GM21526 (cell line): ENCODE measurements around the gene TRIM39.
A peak's percentile ranks its signal among the peaks of the same experiment; 100 is the strongest.

Experiments
- ATAC-seq: cut with Tn5 transposase; IDR thresholded peaks from one replicate; pipeline ENCODE4 v1.9.1; 2021; ENCODE audit warnings: moderate library complexity; ENCODE audit not compliant: unreplicated experiment, low FRiP score

The TRIM39 gene

DNA sequence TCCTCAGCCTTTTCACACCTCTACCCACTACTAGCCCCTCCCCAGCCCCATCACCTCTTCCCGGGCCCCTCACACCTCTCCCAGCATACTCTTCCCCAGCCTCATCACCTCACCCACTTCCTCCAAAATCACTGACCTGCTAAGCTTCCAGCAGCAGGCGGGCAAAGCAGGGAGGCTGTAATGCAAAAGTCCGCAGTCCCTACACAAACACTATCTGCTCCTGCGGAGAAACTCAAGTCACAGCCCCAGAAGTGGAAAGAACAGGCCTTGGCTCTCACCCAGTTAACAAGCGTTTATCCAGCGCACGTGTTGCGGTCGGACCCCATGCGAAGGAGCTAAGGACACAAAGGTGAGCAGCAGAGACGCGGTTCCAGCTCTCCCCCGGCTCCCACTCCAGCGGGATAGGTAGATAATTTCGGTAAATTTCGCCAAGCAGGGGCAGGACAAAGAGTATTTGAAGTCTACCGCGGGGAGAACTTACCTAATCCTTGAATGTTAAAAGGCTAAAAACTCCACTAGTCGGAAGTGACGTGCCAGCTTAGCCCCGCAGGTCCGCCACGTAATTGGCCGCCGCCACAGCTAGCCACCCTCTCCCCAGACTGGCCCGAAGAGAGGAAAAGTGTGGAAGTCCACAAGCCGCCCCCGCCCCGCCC, 728 bp upstream of the TRIM39 start:
- ATAC-seq = peak; percentile 39

DNA sequence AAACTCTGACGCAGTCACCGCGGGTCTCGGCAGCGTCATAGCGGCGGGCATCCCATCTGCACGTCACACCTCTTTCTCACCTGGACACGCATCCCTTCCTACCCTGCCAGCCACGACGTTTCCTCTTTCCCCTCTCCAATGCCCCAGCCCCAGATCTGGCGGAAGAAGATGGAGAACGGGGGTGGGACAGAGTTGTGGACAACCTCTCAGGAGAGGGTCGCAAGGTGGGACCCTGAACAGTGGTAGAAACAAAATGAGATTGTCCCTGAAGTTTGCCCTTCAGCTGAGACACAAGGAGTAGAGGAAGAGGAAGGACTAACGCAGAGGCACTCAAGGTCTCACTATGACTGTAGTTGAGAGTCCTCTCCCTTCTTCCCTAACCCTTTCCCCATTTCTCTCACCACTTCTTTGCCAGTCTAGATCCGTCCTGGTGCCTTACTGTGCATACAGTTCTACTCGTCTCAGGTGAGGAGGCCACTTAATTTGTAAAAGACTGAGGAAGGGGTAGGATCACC, 562 bp downstream of the TRIM39 start:
- no peak for ATAC-seq

DNA sequence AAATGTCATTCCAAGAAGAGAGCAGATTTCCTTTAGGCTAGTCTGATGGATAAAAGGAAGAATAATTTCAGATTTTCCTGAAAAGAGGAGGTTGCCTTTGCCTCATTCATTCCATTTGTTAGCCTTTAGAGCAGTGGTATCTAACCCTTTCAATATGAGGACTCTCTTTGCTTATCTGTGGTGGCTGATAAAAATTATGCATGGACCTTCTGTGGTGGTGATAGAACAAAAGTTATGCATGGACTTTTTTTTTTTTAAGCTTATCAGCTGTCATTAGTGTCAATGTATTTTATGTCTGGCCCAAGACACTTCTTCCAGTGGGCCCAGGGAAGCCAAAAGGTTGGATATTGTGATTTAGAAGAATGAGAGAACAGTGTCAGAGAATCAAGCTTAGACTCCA, 1.7 kb downstream of the TRIM39 start:
- no peak for ATAC-seq

DNA sequence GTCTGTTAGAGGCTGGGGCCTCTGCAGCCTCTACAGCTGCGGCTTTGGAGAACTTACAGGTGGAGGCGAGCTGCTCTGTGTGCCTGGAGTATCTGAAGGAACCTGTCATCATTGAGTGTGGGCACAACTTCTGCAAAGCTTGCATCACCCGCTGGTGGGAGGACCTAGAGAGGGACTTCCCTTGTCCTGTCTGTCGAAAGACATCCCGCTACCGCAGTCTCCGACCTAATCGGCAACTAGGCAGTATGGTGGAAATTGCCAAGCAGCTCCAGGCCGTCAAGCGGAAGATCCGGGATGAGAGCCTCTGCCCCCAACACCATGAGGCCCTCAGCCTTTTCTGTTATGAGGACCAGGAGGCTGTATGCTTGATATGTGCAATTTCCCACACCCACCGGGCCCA, 2.6 kb downstream of the TRIM39 start:
- no peak for ATAC-seq

DNA sequence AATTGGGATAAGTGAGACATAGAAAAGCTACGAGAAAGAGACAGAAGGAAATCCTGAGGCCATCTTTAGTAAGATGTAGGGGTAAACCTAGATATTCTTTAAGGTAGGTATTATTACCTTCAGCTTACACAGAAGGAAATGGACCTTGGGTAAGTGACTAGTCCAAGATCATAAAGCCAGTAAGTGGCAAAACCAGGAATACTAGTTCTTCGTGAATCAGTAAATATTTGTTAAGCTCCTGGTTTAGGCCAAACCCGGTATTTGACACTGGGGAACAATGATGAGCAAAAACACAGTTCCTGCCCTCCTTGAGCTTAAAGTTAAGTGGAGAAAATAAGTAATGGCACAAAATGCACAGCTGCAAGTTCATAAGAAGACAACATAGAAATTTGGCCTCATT, 5.3 kb downstream of the TRIM39 start:
- no peak for ATAC-seq

- no peak for ATAC-seq
Observed at GRCh38 chr6:30334075-30334783, 7.5 kb downstream of the TRIM39 start.

DNA sequence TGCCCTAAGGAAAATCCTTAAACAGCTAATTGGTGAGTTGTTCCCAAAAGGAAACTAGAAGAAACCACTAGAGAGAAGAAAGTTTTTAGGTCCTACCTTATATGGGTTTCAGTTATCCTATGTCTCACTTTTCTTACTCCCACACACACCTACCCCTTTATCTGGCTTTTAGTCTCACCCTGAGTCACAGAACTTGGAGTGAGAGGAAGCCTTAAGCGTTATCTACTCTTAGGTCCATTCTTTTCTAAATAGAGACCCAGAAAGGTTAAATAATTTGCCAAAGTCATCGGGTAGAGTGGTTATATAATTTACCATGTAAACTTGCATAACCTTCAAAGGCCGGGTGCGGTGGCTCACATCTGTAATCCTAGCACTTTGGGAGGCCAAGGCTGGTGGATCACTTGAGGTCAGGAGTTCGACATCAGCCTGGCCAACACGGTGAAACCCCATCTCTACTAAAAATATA, 13.9 kb downstream of the TRIM39 start:
- ATAC-seq = no peak

DNA sequence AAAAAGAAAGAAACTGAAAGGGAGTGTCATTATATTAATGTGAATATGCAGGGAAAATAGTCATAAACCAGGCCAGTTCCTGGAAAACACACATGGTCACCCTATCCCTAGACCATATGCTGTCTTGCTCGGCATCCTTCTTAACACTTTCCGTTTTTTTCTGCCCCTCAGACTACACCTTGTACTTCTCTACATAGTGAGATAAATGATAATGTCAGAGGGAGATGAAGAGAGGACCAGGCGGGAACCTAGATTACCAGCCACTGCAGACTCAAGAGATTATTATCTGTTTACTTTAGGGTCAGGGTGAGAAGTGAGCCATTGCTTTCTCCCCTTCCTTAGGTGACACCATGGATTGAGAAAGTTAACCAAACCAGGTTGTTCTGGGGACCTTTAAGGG, 14.5 kb downstream of the TRIM39 start:
- ATAC-seq = no peak

DNA sequence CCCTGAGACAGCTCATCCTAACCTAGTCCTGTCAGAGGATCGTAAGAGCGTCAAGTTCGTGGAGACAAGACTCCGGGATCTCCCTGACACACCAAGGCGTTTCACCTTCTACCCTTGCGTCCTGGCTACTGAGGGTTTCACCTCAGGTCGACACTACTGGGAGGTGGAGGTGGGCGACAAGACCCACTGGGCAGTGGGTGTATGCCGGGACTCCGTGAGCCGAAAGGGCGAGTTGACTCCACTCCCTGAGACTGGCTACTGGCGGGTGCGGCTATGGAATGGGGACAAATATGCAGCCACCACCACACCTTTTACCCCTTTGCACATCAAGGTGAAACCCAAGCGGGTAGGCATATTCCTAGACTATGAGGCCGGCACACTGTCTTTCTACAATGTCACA, 15.0 kb downstream of the TRIM39 start:
- no peak for ATAC-seq

DNA sequence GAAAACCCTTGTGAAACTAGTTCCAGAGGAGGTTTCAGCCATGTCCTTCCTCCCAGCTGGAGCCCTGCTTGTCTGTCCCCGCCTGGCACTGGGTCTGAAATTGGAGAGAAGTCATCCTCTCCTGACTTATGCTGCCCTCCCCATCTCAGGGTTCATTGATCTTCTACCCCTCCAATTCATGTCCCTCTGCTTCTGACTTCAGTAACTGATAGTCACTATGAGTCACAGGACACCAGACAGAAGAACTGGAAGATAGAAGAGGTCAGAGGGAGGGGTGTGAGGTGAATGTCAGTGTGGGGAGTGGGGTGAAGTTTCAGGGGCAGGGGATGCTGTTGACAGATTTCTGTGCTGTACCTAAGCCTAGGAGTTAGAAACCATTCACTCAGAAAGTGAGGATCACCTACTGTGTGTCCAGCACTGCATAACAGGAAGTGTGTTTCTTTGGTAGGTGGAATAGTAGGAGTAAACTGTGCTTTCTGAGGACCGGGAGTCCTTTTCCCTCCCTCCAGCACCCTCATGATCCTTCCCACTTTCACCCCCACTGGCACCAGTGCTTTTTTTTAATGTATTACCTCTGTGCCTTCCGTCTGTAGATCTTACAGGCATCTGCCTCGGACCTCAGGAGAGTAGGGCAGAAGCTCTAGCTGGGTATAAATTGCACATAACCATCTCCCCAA, 17.6 kb downstream of the TRIM39 start:
- no peak for ATAC-seq

DNA sequence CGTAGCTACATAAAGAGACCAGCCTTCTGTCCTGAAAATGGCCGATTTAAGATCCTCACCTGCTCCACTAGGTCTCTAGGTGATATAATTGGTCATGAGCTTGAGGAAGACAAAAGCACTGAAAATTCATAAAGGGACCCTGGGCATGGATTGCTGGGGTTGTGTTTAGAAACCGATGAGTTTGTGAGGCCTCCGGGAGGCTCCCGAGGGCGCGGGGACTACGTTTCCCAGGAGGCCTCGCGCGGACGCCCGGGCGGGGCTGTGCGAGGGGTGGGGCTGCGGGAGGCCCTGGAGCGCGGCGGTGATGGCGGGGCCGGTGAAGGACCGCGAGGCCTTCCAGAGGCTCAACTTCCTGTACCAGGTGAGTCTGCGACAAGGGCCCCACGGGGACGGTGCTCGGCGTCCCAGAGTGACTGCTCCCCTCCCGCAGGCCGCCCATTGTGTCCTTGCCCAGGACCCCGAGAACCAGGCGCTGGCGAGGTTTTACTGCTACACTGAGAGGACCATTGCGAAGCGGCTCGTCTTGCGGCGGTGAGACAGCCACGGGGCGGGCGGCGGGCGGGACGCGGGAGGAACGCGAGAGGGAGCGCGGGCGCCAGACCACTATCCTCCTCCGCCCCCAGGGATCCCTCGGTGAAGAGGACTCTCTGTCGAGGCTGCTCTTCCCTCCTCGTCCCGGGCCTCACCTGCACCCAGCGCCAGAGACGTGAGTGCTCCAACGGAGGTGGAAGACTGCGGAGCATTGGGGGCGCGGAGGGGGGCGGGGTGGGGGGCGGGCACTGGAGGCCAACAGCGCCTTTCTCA, 18.3 kb downstream of the TRIM39 start, which contains the start of gene RPP21:
TSS of gene RPP21 (plus strand) at position 289 of the 804 bp plus-strand sequence. CDS start at position 305, 16 bp downstream.
- peak; percentile 85 for ATAC-seq

GRCh38 chr6:30345852-30346251, 19.1 kb downstream of the TRIM39 start:
- no peak for ATAC-seq

DNA sequence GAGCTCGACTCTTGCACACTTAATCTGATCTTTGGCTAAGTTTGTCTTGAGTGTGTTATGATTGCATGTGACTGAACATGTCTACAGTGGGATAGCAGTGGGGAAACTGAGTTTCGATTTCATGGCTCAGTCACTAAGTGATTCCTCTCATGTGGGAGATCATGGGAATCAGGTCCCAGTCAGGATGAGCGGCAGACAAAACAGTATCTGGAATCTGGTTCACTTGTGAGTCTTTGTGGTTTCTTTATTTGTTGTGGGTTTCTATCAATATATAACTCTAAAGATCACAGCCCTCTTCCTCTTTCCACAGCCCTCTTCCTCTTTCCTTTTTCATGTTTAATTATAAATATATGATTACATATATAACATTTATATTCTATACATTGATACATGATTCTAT, 22.2 kb downstream of the TRIM39 start:
- no peak for ATAC-seq

GRCh38 chr6:30349421-30350177, 22.9 kb downstream of the TRIM39 start:
- no peak for ATAC-seq

DNA sequence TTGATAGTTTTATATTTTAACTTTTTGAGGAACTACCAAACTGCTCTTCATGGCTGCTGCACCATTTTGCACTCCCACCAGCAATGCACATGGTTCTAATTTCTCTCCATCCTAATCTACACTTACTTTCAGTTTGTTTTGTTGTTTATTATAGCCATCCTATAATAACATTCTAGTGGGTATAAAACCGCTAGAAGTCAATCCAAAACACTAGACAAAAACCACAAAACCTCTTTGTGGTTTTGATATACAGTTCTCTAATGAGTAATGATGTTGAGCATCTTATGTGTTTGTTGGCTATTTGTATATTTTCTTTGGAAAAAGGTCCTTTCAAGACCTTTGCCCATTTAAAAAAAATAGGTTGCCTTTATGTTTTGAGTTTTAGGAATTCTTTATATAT, 23.8 kb downstream of the TRIM39 start:
- no peak for ATAC-seq

DNA sequence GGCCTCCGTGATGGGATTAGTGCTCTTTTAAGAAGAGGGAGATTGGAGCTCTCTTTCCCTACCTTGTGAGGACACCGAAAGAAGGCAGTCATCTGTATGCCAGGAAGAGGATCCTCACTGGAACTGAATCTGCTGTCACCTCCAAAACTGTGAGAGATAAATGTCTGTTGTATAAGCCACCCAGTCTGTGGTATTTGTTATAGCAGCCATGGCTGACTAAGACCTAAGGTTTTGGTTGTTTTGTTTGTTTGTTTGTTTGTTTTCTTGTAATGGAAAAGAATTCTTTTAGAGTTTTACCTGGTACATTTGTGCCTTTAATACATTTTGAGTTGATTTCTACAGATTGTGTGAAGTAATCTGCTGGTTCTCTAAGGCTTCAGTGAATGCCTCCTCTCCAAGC, 25.8 kb downstream of the TRIM39 start:
- ATAC-seq = no peak

GRCh38 chr6:30355281-30355680, 28.6 kb downstream of the TRIM39 start:
- ATAC-seq = no peak

DNA sequence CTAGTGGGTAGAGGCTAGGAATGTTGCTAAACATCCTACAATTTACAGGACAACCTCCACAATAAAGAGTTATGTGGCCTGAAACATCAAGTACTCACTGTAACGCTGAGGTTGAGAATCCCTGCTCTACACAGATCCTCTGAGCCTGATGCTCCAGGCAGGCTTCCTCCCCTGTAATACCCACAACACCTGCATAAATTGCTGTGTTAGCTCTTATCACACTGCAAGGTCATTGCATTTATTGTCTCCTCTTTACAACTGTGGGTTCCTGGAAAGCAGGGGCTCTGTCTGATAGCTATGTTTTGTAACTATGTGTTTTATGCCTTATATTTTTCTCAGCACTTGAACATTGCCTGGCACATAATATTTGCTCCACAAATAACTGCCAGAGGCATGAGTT, 29.8 kb downstream of the TRIM39 start:
- ATAC-seq = no peak

GRCh38 chr6:30357678-30358540, 31.2 kb downstream of the TRIM39 start:
- no peak for ATAC-seq
